ENCODE measurements around the gene PPP2R5C.

PPP2R5C gene

DNA sequence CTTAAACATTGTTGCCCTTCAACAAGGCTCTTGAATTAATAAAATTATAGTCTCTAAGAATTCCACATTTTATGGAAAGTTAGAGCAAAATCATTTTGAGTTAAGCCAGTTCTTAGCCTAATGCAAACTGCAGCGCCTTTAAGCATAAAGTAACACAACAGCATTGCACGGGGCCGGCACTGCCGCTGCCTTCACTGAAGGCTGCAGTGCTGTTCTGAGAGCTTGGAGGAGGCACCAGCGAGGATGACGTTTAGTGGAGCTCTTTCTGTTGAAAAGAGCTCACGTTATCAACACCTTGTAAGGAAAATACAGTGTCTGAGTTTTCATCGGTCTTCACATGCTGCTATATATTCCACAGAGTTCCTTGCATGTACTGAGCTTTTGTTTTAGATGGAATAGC, 164.6 kb downstream of the PPP2R5C start:
- DNase-seq = no peak

DNA sequence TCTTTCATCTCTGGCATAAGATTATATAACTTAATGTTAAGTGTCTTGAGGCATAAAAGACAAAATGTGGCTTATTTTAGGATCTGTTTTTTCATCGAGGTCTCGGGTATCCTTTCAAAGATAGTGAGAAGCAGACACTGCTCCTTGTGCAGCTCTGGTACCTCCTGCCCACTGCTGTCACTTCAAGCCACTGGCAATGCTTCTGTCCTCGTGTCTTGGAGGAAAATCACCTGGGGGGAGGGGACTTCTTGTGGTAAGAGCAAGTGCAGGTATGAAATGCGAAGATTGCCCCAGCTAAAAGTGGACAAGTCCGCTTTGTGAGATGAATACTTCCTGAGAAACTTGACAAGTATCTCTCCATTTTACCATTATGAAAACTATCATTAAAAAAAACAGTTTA, 165.1 kb downstream of the PPP2R5C start:
- no peak for DNase-seq

DNA sequence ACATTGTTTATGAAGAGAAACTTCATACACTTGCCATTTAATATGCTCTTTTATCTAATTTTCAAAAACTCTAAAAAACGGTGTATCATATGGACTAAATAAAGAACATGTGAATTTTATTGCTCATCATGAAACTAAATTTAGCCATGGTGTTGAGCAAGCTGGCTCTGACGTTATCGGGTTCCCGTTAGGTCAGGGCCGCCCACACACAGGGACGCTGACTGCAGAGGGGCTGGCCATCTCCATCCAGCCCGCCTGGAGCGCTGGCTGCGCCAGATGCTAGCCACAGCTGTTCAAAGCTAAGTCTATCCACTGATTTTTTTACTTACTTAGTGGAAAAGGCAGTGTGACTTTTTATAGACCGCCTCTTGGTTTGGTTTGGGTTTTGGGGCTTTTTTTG, 166.3 kb downstream of the PPP2R5C start:
- peak in 1 of 2 donors; percentile 37 for DNase-seq

DNA sequence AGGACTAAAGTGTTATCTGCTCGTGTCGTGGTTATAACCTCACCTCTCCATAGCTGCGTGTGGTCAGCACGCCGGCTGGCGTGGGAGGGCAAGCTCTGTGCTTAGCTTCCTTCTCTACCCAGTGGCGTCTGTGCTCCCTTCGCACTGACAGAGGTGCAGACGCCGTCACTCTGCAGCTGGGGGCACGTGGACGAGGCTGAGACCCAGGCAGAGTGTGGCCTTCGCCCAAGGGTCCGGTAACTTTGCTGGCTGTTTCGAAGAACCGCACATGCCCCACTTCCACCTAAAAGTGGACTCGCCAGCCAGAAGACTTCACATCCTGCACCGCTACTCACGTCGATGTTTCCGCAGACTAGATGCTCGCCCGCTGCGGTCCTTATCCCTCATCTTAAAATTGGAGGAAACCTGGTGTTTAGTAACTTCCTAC, 166.9 kb downstream of the PPP2R5C start:
- no peak for DNase-seq

DNA sequence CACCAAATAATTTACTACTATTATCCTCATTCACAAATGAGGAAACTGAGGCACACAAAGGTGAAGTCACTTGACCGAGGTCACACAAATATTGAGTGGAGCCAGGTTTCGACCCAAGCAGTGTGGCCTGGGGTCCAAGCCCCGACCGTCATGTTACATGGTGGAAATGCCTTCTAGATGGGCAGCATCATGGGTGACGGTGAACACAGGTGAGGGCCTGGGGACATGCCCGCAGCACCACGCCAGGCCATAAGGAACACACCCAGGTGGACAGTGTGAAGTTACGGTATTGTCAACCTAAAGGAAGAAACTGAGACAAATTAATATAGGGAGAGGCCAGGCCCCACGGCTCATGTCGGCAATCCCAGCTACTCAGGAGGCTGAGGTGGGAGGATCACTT, 167.6 kb downstream of the PPP2R5C start:
- DNase-seq = no peak

DNA sequence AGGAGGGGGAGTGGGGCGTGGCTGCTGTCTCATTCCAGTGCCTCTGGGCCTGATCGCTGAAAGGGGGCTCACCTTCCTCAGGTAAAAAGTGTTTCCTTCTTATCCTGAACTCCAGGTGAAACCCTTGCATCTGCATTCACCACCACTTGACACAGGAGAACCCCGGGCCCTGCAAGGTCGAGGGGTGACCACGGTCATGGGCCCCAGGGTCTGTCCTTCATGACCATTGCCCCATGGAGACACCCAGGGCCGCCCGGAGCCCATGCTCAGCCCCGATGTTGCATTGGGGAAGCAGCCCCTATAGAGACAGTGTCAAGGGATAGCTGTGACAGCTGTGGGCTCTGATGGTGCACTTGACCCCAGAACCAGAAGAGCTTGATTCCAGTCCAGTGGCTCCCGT, 168.4 kb downstream of the PPP2R5C start:
- DNase-seq = no peak

DNA sequence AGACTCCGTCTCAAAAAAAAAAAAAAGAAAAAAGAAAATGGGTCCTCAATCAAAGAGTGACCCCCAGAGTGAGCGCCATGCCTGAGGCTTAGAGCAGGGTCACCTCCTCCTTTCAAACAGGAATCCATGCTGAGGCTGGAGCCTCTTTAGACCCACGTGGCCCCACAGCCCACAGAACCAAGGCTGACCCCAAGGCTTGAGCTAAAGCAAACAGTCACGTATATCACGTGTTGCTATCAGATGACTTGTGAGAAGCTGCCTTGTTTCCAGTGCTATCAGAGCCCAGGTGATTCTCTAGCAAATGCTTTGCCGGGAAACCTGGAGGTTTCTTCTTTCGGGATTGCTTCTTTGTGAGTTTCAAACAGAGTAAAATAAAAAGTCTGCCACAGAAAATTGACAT, 171.2 kb downstream of the PPP2R5C start:
- no peak for DNase-seq

DNA sequence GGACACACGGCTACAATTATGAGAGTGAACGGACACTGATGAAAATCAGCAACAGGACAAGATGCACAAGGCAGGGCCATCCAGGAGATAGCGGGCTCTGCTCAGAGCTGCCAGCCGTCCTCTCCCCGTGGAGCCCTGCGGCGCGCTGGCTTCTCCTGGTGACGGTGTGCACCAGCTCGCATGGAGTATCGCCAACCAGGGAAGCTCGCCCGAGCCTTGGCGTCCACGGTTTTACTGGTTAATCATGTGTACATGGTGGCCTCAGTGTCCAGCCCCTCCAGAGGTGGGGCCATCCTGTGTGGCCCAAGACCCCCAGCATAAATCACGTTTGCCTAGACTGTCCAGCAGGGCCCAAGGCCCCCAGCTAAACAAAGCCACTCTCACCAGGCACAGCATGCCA, 171.7 kb downstream of the PPP2R5C start:
- no peak for DNase-seq

DNA sequence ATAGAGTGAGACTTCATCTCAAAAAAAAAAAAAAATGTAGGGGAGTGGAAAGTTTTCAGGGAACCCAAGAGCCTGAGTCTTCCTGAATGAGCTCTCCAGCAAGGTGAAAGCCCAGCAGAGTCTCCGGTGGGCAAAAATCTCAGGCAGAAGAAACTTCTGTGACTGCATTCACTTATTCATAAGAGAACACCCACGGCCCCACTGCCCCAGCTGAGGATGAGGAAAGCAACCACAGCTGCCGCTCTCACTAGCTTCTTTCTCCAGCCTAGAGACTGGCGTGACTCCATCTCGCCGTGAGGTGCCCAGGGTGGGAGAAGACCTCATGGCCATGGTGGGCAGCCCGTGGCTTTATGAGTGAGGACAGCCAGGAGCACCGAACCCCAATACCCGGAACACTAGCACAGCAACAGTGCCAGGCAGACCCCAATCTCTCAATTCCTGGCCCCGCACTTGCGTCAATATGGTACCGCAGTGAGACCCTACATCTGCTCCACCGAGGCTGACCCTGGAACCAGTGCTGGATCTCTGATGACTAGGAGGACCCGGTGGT, 173.2 kb downstream of the PPP2R5C start:
- no peak for DNase-seq

DNA sequence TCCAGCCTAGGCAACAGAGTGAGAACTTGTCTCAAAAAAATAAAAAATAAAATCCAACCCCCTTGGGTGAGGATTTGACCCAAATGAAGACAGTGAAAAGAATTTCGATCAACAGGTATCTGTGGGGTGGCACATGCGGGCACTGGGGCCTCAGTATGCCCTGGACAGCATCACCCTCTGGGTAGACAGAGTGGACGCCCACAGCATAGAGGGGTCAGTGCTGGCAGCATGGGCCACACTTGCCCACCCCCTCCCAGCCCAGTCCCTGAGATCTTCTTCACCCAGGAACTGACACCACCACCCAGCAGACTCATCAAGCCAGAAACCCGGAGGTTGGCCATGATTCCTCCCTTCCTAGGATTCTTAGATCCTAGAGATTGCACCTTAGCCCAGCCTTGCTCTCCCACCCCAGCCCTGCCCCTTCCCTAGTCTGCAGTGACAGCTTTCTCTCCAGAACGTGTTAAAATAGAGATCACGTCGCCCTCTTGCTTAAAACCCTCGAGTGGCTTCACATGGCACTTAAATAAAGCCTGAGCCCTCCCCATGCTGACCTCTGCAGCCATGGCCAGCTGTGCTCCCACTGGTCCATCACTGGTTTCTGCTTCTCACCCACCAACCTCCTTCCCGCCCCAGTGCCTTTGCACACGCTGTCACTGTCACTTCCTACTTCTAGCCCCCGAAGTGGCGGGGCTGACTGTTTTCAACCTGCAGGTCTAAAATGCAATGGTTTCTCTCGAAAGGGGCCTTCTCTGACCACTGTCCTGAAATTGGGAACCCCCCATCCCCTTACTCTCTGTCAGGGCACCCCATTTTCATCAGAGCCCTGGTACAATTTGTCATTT, 176.6 kb downstream of the PPP2R5C start:
- DNase-seq = no peak

DNA sequence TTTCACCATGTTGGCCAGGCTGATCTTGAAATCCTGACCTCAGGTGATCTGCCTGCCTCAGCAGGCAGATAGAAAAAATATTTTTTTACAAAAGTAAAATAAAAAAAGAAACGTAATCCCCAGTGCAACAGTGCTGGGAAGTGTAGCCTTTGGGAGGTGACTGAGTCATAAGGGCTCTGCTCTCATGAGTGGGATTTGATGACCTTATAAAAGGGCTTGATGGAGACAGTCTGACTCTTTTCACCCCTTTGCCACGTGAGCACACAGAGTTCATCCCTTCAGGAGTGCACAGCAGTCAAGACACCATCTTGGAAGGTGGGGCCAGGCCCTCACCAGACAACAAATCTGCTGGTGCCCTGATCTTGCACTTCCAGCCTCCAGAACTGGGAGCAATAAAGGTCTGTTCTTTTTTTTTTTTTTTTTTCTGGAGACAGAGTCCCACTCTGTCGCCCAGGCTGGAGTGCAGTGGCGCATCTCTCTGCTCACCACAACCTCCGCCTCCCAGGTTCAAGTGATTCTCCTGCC, 178.2 kb downstream of the PPP2R5C start:
- no peak for DNase-seq

DNA sequence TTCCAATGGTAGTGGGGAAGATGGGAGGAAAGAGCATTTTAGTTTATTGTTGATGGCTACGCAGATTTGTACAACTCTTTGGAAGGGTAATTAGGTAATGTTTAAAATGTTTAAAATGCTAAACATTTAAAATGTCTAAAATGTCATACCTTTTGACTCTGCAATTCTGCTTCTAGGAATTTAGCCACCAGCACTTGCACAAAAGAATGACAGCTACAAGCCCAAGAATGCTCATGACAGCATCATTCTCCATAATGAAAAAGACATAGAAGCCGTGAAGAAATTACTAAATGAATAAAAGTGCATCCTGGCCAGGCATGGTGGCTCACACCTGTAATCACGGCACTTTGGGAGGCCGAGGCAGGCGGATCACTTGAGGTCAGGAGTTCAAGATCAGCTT, 182.9 kb downstream of the PPP2R5C start:
- no peak for DNase-seq

DNA sequence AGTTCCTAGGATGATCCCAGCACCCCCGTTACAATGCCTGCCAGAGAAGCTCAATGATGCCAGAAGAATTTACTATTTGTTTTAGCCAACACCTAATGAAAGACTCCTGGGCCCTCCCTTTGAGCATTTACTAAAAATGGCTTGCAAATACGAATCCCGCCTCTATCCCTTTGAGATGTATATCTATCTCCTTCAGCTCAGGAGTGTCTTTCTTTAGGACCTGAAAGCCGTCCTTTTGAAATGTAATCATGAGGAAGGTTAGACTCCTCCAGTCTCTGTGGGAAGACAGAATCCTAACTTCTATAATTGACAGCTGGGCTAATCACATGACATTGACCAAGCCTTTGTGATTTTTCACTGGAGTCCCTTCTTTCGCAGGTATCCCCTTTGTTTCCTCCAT, 183.7 kb downstream of the PPP2R5C start:
- DNase-seq = no peak

DNA sequence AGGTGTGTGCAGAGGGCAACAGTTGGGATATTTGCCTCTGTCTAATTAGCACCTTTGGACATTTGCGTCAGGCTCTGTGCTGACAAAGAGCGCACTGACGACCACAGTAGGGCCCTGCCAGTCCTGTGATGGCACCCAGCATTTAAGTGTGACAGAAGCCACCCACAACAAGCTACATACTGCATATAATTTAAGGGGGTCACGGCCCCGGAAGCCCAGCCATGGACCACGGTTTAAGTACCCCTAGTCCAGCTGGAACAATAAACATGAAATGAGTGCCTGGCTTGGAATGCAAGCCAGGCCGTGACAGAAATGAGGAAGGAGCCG, 186.0 kb downstream of the PPP2R5C start:
- peak in 1 of 2 donors; percentile 43 for DNase-seq

DNA sequence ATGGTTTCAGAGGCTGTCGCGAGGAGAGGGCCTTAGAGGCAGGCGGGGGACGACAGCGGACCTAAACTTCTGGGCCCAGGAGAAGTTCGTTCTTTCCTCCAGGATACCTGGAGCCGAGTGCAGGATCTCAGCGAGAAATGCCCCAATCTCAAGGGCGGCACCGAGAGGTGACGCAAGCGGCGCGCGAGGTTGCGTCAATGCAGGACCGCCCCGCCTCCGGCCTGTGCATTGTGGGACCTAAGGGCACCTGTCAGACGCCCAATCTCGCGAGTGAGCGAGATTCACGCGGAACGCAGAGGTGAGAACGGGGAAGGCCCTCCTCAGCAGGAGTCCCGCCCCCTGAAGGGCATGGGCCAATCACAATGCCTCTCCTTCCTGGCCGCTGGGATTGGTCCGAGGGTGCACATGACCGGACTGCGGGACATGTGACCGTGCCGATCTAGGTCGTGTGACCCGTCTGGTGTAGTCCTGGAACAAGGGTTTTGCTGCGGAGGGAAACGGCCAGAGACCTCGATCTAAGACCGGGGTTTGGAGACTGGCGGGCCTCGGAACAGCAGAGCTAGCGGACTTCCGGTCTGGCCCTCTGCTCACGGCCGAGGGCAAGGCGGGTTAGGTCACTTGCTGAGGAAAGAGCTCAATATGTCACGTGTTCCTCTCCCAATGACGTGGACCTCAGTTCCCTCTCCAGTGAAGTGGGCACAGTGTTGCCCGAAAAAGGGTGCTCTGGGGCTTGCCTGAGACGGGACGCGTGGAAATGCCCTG, 186.6 kb downstream of the PPP2R5C start:
- peak; percentile 100 for DNase-seq

DNA sequence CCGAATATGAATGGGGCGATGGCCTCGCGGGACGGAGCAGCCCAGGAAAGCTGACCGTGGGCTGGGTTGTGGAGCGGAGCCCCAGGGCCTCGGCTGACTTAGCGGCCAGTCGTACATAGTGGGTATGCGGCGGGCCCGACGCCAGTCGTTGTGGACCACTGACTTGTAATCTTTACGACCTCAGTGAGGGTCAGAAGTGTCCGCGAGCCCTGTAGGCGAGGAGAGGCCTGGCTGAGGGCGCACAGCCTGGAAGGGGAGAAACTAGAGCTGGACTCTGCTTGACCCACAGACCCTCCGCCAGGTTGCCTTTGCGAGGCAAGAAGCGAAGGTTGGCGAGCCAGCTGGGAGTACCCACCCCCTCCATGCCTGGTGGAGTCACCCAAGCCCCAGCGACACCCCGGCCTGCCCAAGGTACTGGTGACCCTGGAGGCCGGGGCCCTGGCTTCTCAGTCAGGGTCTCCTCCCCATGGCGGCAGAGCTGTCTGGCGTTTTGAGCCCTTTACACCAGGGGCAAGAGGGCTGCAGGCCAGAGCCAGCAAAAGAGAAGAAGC, 187.2 kb downstream of the PPP2R5C start:
- no peak for DNase-seq

DNA sequence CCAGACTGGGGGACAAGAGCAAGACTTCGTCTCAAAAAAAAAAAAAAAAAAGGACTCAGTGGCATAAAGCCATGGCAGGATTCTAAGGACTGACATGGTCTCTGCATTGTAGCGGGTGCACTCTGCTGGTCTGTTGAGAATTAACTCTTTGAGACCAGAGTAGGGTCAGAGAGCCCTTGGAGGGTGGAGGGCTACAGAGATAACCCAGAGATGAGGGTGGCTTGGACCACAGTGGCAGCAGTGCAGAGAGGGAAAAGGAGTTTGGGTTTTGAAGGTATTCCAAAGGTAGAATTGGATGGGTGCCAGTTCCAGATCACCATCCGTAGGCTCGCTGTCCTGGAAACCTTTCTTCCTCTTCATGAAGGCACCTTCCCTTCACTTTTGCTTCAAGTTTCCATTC, 188.6 kb downstream of the PPP2R5C start:
- no peak for DNase-seq

DNA sequence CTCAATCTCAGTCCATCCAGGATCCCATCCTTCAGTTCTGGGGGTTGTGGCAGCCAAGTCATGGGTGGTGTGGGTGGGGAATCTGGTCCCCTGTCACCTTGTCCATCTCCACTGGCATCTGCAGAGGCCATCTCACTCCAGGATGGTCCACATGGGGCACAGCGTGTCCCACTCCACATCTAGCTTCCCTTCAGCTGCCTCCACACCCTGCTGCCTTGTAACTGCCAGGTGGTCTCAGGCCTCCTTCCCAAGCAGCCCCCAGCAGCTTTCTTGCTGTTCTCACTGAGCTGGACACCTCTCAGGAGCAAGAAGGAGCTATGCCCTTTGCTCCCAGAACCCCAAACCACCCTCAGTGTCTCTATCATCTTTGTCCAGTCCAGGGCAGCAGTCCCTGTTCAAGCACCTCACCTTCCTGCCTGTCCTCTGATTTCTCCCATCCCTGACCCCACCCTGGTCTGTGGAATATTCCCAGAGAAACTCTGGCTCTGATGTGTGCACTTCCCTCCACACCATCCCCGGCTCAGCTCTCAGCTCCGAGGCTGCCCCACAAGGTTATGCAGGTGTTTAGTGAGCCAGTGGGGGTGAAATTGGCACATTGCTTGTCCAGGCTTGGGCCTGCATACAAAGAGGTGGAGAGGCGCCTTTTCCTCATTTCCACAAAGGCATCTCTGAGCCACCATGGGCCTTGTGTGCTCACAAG, 189.2 kb downstream of the PPP2R5C start:
- DNase-seq = no peak

DNA sequence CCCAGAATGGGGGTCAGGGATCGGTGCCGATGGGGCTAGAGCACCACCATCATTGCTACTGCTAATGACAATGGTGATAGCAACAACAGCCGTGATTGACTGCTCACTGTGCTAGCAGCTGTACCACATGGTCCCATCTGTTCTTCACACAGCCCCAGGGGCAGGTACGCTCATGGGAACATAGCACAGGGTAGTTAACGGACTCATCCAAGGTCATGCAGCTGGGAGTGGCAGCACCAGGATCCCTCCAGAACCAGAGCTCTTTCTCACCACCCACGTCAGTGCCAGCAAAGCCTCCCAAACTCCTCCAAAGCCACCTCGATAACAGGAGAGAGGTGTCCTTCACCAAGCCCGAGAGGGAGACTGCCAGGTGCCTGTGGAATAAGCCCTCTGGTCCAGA, 191.6 kb downstream of the PPP2R5C start:
- no peak for DNase-seq

DNA sequence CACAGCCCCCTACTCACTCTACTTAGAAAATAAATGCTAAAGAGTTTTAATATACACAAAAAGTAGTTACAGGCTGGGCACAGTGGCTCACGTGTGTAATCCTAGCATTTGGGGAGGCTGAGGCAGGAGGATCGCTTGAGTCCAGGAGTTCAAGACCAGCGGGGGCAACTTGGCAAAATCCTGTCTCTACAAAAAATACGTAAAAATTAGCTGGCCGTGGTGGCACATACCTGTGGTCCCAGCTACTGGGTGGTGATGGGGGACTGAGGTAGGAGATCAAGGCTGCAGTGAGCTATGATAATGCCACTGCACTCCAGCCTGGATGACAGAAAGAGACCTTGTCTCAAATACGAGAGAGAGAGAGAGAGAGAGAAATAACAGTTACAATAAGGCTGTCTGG, 193.0 kb downstream of the PPP2R5C start:
- DNase-seq = no peak

DNA sequence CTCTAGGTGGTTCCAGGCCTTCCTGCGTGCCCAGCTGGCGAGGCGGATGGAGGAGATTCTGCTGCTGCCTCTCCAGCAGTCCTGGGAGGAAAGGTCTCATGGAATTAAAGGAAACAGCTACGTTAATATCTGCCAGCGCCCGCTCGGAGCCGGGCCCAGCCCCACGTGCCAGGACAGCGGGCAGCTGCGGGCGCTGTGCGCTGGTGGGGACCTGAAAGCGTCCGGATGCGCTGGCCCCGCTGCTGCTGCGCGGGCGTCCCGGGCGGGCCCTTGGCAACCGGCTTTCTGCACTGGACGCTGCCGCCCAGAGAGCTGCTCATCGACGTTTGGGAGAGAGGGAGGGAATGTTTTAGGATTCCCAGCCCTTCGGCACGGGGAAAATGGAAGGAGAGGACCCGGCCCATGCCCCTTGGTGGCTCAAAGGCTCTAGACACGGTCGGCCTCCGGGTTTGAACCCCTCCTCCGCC, 194.2 kb downstream of the PPP2R5C start:
- no peak for DNase-seq

DNA sequence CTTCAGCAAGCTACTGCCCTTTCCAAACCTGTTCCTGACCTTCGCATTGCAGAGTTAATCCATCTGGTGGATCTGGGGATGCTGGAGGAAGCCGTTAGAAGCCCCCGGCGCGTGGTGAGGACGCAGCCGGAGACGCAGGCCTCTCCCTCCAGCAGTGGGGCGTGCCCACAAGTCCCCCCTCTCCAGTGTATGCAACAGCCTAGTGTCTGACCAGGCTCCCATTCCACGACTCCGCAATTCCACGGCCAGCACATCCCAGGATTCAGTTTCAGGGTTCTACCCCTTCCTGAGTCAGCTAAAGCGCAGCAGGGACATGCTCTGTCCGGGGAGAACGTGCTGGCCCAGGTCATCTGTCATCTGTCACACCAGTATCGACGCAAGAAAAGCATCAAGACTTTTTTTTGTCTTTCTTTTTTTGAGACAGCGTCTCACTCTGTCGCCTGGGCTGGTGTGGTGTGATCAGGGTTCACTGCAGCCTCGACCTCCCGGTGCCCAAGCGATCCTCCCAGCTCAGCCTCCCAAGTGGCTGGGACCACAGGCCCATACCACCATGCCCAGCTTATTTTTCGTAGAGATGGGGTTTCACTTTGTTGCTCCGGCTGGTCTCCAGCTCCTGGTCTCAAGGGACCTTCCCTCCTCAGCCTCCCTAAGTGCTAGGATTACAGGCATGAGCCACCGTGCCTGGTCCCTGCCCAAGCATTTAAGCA, 194.8 kb downstream of the PPP2R5C start:
- DNase-seq = no peak

Measured in CD4-positive, alpha-beta T cell treated with Interleukin-4 for 1 hour (primary cell).